ENCODE measurements around the gene DRD5. TPM values are rescaled to one million over a fixed set of nuclear protein-coding genes. Genes with fewer than 3 reads are reported as not detected.

DRD5 gene
- total and polyA plus RNA-seq, 2 donors (not counting 3 experiments of a cell fraction or from before 2014, with no cell fraction given), result not detected

DNA sequence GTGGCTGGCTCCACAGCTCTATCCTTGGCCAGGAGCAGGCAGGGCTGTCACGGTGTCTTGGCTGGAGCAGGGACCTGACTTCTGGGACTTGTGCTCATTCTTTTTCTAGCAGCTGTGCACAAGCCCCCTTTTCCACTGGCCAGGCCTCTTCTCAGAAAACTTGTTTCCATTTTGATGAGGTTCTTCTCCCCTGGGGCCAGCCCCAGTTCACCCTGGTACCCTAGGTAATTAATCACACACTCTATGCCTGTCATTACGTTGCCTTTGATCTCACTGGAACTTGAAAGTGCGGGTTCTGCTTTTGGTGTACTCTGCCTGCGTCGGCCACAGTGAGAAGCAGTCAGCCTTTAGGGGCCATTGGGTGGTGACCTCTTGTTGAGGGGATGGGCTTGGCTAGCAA is 26.6 kb downstream of the DRD5 start:
- Histone ChIP-seq H3K27me3 (ENCODE audit: control insufficient read depth in 2 of 2, insufficient read depth in 2 of 2, low read length in 2 of 2) (no peaks in the 10 kb centered on the region), H3K4me1 (ENCODE audit: control insufficient read depth, extremely low read depth, insufficient read depth, low read length) (no peaks in the 10 kb centered on the region), H3K79me2 (ENCODE audit: control insufficient read depth, insufficient read depth, low read length) (no peaks in the 10 kb centered on the region), H3K4me2 (ENCODE audit: insufficient read depth, low read length) (no peak overlapping the region), H3K27ac (ENCODE audit: insufficient read depth, low read depth, low read length) (no peak overlapping the region), H3K9ac (replicated peaks; ENCODE audit: extremely low read depth, insufficient read depth, low read length) (no peak overlapping the region), H3K36me3 (ENCODE audit: control insufficient read depth in 2 of 2, extremely low read depth in 1 of 2, insufficient read depth in 2 of 2, low read length in 2 of 2) (no peaks in the 10 kb centered on the region), H4K20me1 (replicated peaks; ENCODE audit: control insufficient read depth, extremely low read depth, insufficient read depth, low read length) (no peaks in the 10 kb centered on the region), H2AFZ (ENCODE audit: low read depth, low read length) (no peak overlapping the region), H3K4me3 (replicated peaks in 1 of 3; ENCODE audit: insufficient read depth in 1 of 3, low read depth in 1 of 3, low read length in 3 of 3) (no peak overlapping the region), H3K9me1 (replicated peaks; ENCODE audit: control insufficient read depth, extremely low read depth, insufficient read depth, low read length) (no peaks in the 10 kb centered on the region), H3K9me3 (replicated peaks; ENCODE audit: control insufficient read depth, insufficient read depth, low read length) (no peaks in the 10 kb centered on the region)
- intact Hi-C loops (cut with micrococcal nuclease) (no loop called here), dilution Hi-C loops (cut with MboI; ENCODE audit: extremely low pct_ligation_motif_present, low sequenced_read_pairs) (no loop called here)
- no TSS peak for BruUV-seq (replicated peaks)
- DNase-seq (ENCODE audit: low read depth, low spot score), result no peak
- no peak for TF ChIP-seq EZH2 (IDR thresholded peaks at IDR 0.05; ENCODE audit: borderline replicate concordance, low read depth, low read length, severe bottlenecking)
- TF ChIP-seq, protein P1, sequence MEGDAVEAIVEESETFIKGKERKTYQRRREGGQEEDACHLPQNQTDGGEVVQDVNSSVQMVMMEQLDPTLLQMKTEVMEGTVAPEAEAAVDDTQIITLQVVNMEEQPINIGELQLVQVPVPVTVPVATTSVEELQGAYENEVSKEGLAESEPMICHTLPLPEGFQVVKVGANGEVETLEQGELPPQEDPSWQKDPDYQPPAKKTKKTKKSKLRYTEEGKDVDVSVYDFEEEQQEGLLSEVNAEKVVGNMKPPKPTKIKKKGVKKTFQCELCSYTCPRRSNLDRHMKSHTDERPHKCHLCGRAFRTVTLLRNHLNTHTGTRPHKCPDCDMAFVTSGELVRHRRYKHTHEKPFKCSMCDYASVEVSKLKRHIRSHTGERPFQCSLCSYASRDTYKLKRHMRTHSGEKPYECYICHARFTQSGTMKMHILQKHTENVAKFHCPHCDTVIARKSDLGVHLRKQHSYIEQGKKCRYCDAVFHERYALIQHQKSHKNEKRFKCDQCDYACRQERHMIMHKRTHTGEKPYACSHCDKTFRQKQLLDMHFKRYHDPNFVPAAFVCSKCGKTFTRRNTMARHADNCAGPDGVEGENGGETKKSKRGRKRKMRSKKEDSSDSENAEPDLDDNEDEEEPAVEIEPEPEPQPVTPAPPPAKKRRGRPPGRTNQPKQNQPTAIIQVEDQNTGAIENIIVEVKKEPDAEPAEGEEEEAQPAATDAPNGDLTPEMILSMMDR (IDR thresholded peaks at IDR 0.05; ENCODE audit: extremely low read depth in 1 of 2, insufficient read depth in 1 of 2, low read depth in 1 of 2, low read length in 2 of 2), result no peak
- TF ChIP-seq POLR2A (IDR thresholded peaks at IDR 0.05; ENCODE audit: low read depth, low read length), result no peak
- no peak for TF ChIP-seq POLR2AphosphoS5 (IDR thresholded peaks at IDR 0.05; ENCODE audit: insufficient read depth, low read depth, low read length)
- no peak for TF ChIP-seq GATA2 (IDR thresholded peaks at IDR 0.05; ENCODE audit: insufficient read depth, insufficient read length, low read depth, low read length)
- TF ChIP-seq FOS (IDR thresholded peaks at IDR 0.05; ENCODE audit: borderline replicate concordance, insufficient read depth, low read length), result no peak
- TF ChIP-seq, protein P2, sequence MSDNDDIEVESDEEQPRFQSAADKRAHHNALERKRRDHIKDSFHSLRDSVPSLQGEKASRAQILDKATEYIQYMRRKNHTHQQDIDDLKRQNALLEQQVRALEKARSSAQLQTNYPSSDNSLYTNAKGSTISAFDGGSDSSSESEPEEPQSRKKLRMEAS (IDR thresholded peaks at IDR 0.05; ENCODE audit: insufficient read depth, insufficient read length), result no peak
- CTCF ChIA-PET, result interaction anchor here (1.9 kb wide), 1 partner anchor 206 kb away, joined by 4 read pairs; no protein-coding TSS in a partner anchor
- no peak for FAIRE-seq
- POLR2A ChIA-PET, result no interaction called here

Measured in endothelial cell of umbilical vein (primary cell).